Kidney epithelial cell (primary cell): ENCODE measurements around the gene MBNL2. TPM values are rescaled to one million over a fixed set of nuclear protein-coding genes. Genes with fewer than 3 reads are reported as not detected.

ENCODE experiments used
- DNase-seq: peaks from one replicate; pipeline ENCODE4 v3.0.0-alpha.2; 2010; ENCODE audit warnings: low read depth
- H3K27me3 ChIP-seq: 2 replicates; pipeline ENCODE4 v1.6.0; 2011; ENCODE audit warnings: low read length; ENCODE audit not compliant: control insufficient read depth, insufficient read depth
- H3K36me3 ChIP-seq: 2 replicates; pipeline ENCODE4 v1.5.1; 2011; ENCODE audit warnings: low read length; ENCODE audit not compliant: control insufficient read depth, insufficient read depth
- H3K4me3 ChIP-seq: 2 replicates; pipeline ENCODE4 v1.5.1; 2011; ENCODE audit warnings: low read depth, mild to moderate bottlenecking, control low read depth, low read length
- CTCF ChIP-seq: IDR thresholded peaks from 2 replicates; pipeline ENCODE4 v1.5.1; 2011; ENCODE audit warnings: mild to moderate bottlenecking, moderate library complexity, low read length, control low read depth, inconsistent platforms; ENCODE audit not compliant: insufficient read depth, poor library complexity, severe bottlenecking
- total RNA-seq: library from RNA; depleted of rRNA; stranded (reverse); fragments of >200 nt; gene quantifications from 2 replicates; pipeline ENCODE4 v1.2.3, GENCODE V29; 2015

MBNL2 gene
- total RNA-seq, 1 donor from 2014 or later, result 42.4 TPM

GRCh38 chr13:97319113-97319720 lies 97.1 kb downstream of the MBNL2 start:
- Histone ChIP-seq H3K36me3 (no peaks in the 10 kb centered on the region), H3K4me3 (no peak overlapping the region), H3K27me3 (no peaks in the 10 kb centered on the region)
- TF ChIP-seq CTCF, result no peak
- DNase-seq, result no peak

- H3K27me3 ChIP-seq, result no peaks in the 10 kb centered on the region
- DNase-seq, result no peak
- H3K4me3 ChIP-seq, result no peak overlapping the region
- no peaks in the 10 kb centered on the region for H3K36me3 ChIP-seq
- TF ChIP-seq CTCF, result no peak
Measured at GRCh38 chr13:97321101-97321500, 99.0 kb downstream of the MBNL2 start.

- no peak for DNase-seq
- Histone ChIP-seq H3K27me3 (no peaks in the 10 kb centered on the region), H3K4me3 (no peak overlapping the region), H3K36me3 (no peaks in the 10 kb centered on the region)
- TF ChIP-seq CTCF, result no peak
Measured at GRCh38 chr13:97321616-97322321, 99.6 kb downstream of the MBNL2 start.

GRCh38 chr13:97322740-97323342 lies 100.7 kb downstream of the MBNL2 start:
- H3K36me3 ChIP-seq, result no peaks in the 10 kb centered on the region
- no peak for TF ChIP-seq CTCF
- no peak overlapping the region for H3K4me3 ChIP-seq
- no peaks in the 10 kb centered on the region for H3K27me3 ChIP-seq
- no peak for DNase-seq

GRCh38 chr13:97324115-97324514 lies 102.0 kb downstream of the MBNL2 start:
- Histone ChIP-seq H3K27me3 (no peaks in the 10 kb centered on the region), H3K4me3 (no peak overlapping the region), H3K36me3 (no peaks in the 10 kb centered on the region)
- no peak for TF ChIP-seq CTCF
- no peak for DNase-seq
